ENCODE results near the gene ST6GALNAC3. TPM values are rescaled to one million over a fixed set of nuclear protein-coding genes. Genes with fewer than 3 reads are reported as not detected.

The ST6GALNAC3 gene
- total RNA-seq, 1 donor from 2014 or later: 25.8 TPM

DNA sequence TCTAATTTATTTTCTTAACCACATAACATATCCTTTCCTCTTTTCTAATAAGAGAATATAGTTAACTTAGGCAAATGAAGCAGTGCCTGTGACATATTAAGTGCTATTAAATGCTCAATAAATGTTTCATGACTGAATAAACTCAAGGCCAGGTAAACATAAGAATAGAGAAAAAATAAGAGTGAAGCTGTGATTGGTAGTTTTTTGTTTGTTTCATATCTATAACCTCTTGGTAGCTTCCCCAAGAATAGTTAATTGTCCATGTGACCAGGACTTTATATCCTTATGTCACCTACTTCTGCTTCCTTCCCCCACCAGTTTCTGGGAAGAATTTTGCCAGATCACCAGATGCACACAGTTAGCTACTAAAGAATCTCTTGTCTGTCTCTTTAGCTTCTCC is 497.7 kb downstream of the ST6GALNAC3 start:
- DNase-seq (ENCODE audit: low spot score): no peak

DNA sequence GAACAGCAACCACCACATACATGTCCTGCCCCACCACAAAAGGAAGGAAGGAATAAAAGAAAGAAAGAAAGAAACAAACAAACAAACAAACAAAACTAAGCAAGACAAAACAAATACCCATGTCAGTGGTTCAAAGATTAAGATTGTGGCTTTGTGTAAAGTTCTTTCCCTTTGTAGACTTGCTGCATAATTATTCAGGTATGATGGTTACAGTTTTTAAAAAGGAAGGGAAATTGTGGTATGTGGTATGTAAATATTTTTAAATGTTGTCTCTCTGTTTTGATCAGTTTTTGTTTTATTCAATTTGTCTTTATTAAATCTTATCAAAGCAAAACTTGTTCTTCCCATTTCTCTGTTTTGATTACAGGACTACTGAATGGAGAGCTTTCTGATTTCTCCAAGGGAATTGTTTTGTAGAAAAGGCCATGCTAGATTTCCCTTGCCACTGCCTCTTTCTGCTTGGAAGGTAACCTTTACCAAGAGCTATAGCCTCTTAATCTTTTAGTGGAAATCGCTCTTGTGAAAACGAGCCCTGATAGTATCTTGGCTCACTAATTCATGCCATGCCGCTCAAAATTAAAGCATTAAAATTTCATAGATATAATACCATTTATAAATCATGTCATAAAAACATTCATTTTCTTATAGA is 502.5 kb downstream of the ST6GALNAC3 start:
- no peak for DNase-seq (ENCODE audit: low spot score)

DNA sequence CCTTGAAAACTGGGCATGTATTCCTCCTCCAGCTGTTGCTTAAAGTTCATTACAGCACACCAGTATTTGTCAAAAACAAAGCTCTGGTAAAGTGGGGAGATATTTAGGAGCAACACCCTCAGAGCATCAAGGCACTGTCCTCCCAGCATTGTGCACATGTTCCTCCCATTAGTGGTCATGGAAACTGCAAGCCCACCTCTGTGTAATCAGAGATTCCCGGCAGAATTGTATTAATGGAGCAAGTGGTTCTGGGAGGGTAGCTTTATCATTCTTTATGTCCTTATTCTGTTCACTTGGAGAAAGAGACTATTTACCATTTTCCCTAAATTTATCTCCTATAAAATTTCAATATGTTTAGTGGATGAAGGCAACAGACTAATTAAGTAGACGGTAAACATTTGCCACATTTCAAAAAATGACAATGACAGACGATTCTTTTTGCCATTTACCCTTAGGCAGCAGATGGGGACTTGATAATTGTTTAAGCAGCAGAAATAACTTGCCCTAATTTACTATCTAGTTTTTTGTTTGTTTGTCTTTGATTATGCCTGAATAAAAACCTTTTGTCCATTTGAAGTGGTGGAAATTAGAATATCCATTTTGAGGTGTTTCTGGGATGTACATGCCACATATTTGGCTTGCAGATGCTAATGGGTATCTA is 503.1 kb downstream of the ST6GALNAC3 start:
- DNase-seq (ENCODE audit: low spot score): no peak

DNA sequence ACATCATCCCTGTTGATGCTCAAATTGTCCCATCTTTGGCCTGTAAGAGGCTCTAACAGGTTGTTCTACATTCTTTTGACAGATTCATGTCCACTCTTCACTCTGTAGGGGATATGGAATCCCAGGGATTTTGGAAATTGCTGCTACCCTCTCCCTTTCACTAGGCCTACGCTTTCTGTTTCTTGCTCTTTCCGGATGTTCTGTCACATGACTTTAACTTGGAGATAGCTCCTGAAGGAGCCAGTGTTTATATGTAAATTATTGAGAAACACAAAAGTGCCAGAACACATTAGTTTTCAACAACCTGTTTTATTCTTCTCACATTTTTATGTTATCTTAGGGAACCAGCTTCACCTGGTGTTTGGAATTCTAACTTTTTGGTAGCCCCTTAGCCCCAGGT is 505.7 kb downstream of the ST6GALNAC3 start:
- no peak for DNase-seq (ENCODE audit: low spot score)

DNA sequence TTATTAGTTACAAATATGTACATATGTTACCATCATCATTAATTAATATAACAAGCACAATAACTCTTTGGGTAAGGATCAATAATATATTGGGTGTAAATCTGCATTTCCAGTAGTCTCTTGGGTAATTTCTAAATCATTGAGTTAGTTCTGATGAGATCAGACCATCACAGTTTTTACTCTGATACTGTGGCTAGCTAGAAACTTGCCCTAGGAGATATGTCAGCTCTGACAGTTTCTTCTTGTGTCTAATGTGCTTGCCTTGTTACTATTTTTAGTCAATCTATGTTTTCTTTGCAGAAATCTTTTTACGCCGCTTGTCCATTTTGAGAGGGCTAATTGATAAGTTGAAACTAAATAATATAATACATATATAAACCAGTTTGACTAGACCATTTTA is 507.2 kb downstream of the ST6GALNAC3 start:
- no peak for DNase-seq (ENCODE audit: low spot score)

DNA sequence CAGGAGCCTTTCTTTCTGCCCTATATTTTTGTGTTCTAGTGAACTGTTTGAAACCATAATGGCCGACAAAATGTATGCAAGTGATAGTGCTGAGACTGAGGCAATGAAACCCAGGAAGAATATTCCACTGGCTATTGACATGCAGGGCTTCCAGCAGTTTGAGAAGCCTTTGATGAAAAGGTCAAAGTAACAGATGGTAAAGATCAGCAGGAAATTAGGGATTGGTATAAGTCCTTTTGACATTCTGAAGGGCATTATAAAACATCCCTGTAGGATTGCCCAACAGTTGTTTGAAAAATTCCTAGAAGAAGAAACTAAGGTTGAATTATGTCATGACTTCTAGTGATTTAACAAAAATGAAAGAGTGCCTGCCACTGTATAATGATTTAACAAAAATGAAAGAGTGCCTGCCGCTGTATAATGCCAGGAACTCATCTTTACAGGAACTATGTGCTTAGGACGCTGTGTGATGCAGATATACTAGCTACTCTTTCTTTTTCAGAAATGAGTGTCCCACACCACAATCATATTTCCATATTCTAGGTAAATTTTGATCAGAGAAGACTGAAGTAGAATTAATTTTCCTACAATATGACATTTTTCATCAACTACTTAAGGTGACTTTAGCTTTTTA is 508.8 kb downstream of the ST6GALNAC3 start:
- DNase-seq (ENCODE audit: low spot score): no peak

DNA sequence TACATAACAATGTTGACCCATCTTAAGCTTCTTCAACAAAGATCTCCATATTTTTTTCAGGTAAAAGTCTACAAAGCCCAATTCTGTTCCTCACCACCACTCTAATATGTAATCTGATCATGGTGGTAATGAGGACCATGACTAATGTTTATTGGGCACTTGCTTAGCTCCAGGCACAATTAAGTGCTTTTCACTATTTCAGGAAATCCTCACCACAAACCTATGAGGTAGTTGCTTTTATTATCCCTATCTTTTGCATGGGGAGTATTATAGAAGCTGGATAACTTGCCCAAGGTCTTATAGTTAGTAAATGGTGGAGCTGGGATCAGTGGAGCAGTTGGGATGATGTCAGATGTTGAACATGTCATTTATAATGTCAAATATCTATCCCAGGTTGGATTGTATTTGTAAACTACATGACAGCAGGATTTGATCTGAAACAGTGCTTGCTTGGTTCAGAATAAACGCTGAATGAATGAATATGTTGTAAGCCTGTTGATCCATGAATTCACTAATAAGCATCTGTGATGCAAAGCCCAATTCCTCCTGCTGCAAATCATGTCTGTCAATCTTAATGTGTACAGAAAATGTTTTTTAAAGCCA is 509.4 kb downstream of the ST6GALNAC3 start:
- DNase-seq (ENCODE audit: low spot score): no peak

DNA sequence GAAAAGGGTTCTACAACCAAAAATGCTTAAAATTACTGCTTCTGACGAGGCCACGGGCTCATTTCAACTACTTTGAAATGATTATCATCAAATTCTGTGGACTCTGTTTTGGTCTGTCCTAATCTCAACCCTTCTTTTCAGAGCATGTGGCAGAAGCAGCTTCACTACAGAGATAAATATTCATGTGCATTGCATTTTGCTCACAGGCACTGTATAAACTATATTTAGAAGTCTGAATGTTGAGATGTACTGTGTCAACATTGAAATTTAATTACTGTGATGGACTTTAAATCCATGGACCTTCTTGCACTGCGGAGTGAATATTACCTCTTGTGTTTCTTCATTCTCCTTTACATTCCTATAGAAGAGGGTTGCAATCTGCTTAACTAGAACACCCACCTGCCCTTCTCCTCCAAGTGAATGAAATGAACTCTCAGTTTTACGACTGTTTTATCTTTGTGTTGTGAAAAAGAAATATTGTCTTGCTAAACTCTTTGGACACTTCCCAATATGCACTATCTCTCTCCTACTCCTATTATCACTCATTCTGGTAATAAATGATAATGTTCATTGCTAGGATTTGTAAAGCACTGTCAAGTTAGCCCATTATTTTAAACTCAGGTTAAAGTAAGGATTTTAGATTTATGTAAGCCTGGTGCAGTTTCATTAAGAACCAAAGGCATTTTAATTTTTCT is 511.6 kb downstream of the ST6GALNAC3 start:
- no peak for DNase-seq (ENCODE audit: low spot score)

DNA sequence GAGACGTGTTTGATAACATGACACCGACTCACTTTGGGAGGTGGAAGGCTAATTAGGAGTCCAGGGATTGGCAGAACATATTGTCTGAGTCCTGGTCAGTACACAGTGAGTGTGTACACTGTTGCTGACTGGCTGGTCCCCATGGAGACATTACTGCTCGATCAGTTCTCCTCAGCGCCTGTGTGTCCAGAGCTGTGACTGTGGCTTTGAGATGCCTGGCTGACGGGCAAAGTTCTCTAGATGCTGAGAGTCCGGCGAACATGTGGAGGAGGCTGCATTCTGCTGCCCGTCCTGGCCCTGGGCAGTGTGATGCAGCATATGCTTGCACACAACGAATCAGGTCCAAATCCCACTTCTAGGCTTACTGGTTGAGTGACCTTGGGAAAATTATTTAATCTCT is 512.7 kb downstream of the ST6GALNAC3 start:
- no peak for DNase-seq (ENCODE audit: low spot score)

DNA sequence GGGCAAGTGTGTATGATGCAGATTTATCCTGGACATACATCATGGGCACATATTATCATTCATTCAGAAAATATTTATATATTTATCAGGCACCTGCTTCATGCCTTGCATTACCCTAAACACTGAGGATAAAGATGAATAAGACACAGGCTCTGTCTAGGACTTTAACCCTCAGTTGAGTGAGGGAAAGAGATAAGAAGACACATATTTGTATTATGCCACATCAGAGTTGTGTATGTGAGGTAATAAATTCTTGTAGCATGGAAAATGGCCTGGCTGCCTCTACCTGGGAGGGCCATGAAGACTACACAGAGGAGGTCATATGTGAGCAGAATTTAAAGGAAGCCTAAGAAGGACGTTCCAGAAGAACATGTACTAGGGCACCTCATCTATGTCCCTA is 516.9 kb downstream of the ST6GALNAC3 start:
- no peak for DNase-seq (ENCODE audit: low spot score)

DNA sequence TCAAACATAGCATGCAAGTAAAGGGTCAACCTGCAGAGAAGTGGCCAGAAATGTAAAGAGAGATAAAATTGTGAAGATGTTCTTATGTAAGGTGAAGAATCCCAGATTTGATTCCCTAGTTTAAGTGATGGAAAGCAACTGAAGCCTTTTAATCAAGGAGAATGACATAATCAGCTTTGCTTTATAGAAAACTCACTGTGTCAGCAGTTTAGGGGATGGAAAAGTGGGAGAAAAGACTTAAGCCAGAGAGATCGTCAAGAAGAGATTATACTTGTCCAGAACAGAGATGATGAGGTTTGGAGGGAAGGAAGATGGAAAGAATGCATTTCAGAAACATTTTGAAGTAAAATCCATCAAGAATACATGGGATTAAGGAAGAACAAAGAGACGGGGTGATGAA is 517.4 kb downstream of the ST6GALNAC3 start:
- DNase-seq (ENCODE audit: low spot score): no peak

DNA sequence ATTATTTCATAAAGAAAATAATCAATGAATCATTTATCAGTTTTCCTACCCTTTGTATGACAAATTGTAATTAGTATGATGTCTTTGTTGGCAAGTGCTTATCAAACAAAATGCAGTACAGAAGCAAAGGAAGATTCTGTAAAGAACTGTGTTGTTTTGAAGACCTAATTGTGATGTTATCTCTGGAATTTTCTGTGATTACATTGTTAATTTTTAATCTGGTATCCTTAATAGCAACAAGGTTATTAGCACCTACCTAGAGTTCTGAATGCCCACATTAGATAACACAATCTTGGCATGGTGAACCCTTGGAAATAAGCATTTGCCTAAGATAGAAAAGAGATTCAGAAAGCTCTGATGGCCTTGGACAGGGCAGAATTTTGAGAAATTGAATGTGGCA is 518.6 kb downstream of the ST6GALNAC3 start:
- DNase-seq (ENCODE audit: low spot score): no peak

DNA sequence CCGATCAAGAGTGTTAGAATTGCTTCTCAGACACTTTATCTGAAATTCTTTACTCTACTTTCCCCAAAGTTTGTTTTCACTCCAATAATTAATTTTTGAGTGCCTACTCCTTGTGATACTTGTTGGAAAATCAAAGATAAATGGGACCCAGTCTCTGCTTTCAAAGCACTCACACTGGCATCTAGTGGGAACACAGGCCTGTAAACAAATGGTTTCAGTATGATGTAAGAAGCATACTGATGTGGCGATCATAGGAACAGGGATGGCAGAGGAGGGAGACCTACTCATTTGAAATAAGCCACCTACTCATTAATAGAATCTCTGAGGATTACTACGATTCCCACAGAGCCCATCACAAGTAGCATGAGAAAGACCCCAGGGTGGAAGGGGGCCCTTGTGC is 519.1 kb downstream of the ST6GALNAC3 start:
- no peak for DNase-seq (ENCODE audit: low spot score)

DNA sequence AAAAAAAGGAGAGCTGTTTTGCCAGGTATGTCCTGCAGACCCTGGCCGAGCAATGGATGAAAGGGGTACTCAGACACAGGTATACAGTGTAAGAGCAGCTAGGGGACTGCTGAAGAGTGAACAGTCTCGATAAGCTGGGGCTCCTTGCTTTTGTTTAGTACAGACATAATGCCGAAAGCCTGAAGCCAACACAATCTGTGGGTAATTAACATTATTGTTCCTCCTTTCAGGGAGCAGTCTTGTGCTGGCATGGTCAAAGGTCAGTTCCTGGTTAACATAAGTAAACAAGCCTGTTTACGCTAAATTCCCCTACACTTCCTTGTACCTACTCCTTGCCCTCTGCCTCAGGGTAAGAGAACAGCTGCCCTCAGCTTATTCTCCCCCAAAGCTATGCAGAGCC is 520.5 kb downstream of the ST6GALNAC3 start:
- DNase-seq (ENCODE audit: low spot score): no peak

DNA sequence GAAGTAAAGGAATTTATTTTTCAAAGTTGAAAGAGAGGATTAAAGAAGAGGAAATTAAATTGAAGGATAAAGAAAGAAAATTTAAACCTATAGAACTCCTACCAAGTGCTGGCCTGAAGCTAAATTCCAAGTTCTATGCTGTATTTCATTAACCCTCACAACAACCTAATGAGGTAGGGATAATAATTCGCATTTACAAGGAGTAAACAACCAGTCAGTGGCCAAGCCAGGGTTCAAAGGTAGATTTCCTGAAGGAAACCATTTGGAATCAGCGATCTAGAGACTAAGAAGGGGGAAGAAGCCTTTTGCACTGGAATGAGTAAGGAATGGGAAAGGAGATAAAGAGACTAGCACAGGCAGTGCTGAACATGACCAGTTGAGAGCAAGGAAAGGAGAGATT is 526.9 kb downstream of the ST6GALNAC3 start:
- no peak for DNase-seq (ENCODE audit: low spot score)

DNA sequence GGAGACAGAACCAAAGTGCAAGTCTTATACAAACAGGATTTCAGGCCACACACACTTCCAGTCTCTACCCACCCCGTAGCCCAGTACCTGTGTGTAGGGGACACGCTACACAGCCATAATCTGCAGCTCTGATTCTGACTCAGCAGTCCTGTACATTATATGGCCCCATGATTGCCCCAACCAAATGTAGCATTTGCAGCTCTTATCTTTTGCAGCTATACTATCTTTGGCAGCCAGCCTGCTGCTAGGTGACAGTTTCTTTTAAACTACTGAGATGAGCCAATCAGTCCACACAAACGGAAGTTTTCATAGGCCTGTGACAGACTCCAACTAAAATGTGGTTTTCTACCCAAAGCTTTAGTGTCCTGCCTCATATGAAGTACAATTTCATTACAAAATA is 533.2 kb downstream of the ST6GALNAC3 start:
- DNase-seq (ENCODE audit: low spot score): no peak

DNA sequence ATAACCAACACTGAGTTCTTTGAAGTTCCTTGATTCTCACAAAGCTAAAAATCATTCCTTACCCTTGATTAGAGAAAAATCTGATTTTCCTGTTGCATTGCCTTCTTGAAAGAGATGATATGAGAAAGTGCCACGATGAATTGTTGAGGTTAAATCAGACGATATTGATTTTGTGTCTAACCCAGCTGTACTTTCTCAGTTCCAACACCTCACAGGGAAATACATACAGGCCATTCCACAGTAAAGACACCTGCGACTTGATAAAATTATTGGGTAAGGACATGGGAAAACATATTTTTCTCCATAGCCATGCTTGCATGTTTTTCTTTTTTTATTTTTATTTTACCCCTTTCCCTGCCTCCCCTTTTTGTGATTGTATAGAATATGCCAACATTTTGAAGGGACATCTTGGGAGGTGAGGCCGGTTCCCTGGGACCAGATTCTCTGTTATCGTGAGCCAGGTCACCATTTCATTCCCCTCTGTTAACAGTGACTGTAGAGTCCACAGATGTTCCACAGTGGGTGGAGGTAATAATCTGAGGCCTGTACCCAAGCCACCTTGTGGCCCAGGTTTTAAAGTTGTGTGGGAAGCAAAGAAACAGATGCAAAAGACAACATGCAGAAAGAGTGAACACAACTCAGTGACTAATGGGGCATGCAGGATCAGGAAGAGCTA is 537.4 kb downstream of the ST6GALNAC3 start:
- no peak for DNase-seq (ENCODE audit: low spot score)

DNA sequence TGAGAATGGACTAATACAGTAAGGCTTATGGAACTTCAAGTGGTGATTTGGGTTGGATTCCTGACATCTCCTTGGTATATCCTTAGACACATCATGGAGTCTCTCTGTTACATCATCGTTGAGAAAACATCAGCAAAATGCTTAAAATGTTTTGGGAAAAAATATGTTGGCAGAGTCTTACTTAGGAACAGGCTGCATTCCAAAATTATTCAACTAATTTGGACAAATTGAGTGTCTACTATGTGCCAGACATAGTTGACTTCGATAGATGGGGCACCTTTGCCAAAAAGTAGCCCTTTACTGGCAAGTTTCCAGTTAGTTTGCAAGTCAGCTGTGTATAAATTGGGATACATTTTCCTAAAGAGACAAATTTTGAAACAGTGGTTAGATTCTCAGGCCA is 539.3 kb downstream of the ST6GALNAC3 start:
- DNase-seq (ENCODE audit: low spot score): no peak

DNA sequence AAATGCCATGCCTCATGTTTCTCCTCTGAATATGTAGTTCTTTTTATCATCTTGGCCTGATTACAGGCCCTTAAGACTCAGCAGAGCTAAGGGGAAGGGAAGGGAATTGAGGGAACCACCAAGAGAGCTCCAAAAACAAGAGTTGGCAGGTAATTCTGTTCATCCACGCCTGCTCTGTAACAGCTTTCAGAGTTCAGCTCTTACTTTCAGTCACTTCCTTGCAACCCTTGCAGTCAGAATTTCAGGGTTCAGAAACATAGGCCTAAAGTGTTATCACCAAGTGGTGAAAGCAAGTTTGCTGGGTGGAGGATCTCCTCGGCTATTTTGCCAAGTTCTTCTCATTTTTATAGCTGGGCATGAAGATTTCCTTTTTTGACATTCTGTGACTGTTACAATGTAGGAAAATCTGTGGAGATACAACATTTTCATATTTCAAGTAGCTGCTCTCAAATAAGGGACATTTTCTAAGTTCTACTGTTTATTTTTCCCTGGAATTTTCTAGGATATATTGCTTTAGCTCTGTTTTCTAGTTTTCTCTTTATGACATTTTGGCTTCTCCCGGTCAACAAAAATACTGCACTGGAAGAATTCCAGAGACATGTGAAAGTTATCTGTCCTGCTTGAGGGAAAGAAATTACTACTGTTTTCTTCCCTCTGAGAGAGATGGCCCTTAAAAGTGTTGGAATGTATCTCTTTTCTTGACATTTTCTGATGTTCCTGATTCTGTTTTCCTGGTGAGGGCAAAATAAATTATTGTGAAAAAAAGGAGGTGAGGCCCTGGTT is 540.9 kb downstream of the ST6GALNAC3 start:
- DNase-seq (ENCODE audit: low spot score): no peak

DNA sequence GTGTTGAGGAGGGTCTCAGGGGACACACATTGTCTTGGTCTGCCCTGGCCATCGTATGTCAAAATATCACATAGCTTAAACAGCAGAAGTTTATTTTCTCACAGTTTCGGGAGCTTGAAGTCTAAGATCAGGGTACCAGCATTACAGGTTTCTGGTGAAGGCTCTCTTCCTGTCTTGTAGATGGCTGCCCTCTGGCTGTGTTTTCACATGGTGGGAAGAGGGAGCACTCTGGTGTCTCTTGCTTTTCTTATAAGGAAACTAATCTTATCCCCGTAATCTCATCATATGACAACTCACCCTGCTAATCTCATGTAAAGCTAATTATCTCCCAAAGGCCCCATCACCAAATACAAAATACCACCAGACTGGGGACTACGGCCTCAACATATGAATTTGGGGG is 545.8 kb downstream of the ST6GALNAC3 start:
- no peak for DNase-seq (ENCODE audit: low spot score)

Data from mesenteric fat pad (tissue), 1 donor.